ENCODE results near the gene BNIP3. TPM values are rescaled to one million over a fixed set of nuclear protein-coding genes. Genes with fewer than 3 reads are reported as not detected.
"Not testable (repeated sequence)": the region's sequence is repeated elsewhere in the genome, so short reads cannot be mapped to it uniquely, and the experiment has no call there.

BNIP3 gene
- total RNA-seq, 1 donor from 2014 or later: 29.9 TPM

DNA sequence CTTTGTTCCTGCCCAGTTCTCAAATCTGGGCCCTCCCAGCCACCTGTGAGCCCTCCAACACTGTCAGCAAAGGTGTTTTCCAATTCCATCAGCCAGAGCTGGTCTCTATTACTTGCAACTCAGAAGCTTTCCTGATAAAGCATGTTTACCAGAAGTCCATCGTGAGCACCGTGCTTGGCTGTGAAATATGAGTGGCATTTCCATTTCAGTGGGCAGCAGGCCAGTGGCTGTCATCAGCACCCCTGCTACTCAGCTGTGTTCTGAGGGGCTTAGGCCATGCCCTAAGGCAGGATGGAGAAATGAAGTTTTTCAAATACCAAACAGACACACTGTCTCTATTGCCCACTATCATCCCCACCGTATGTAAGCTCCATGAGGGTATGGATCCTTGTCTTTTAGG is 12.7 kb upstream of the BNIP3 start:
- Mint-ChIP-seq H3K36me3 (ENCODE audit: low read depth, unreplicated experiment) (no peaks in the 10 kb centered on the region), H3K27me3 (ENCODE audit: unreplicated experiment) (peaks cover 6% of the 10 kb centered on the region), H3K9me3 (ENCODE audit: unreplicated experiment) (no peaks in the 10 kb centered on the region), H3K4me3 (ENCODE audit: unreplicated experiment) (no peak overlapping the region), H3K27ac (ENCODE audit: unreplicated experiment) (no peak overlapping the region), H3K4me1 (ENCODE audit: unreplicated experiment) (peaks cover 19% of the 10 kb centered on the region)
- TF ChIP-seq, protein P1, sequence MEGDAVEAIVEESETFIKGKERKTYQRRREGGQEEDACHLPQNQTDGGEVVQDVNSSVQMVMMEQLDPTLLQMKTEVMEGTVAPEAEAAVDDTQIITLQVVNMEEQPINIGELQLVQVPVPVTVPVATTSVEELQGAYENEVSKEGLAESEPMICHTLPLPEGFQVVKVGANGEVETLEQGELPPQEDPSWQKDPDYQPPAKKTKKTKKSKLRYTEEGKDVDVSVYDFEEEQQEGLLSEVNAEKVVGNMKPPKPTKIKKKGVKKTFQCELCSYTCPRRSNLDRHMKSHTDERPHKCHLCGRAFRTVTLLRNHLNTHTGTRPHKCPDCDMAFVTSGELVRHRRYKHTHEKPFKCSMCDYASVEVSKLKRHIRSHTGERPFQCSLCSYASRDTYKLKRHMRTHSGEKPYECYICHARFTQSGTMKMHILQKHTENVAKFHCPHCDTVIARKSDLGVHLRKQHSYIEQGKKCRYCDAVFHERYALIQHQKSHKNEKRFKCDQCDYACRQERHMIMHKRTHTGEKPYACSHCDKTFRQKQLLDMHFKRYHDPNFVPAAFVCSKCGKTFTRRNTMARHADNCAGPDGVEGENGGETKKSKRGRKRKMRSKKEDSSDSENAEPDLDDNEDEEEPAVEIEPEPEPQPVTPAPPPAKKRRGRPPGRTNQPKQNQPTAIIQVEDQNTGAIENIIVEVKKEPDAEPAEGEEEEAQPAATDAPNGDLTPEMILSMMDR (IDR thresholded peaks at IDR 0.05; ENCODE audit: unreplicated experiment): no peak
- DNase-seq (ENCODE audit: low spot score): no peak

DNA sequence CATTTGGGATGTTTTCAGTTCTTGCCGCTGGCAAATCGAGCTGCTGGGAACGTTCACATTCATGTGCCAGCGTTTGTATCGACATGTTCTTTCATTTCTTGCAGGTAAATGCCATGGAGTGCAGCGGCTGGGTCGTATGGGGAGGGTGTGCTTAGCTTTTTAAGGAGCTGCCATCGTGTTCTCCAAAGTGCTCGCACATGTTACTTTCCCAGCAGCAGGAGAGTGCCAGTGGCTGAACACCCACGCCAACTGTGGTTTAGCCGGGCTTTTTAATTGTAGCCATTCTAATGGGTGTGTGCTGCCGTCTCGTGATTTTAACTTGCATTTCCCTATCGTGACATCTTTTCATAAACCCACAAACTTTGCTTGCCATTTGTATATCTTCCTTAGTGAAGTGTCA is 11.6 kb upstream of the BNIP3 start:
- no peak for DNase-seq (ENCODE audit: low spot score)
- H3K4me3 Mint-ChIP-seq (ENCODE audit: unreplicated experiment): no peak overlapping the region
- TF ChIP-seq, protein P1 (IDR thresholded peaks at IDR 0.05; ENCODE audit: unreplicated experiment): no peak
- no peak overlapping the region for H3K27ac Mint-ChIP-seq (ENCODE audit: unreplicated experiment)
- H3K4me1 Mint-ChIP-seq (ENCODE audit: unreplicated experiment): peaks cover 17% of the 10 kb centered on the region
- H3K27me3 Mint-ChIP-seq (ENCODE audit: unreplicated experiment): peaks cover 3% of the 10 kb centered on the region
- H3K36me3 Mint-ChIP-seq (ENCODE audit: low read depth, unreplicated experiment): no peaks in the 10 kb centered on the region
- H3K9me3 Mint-ChIP-seq (ENCODE audit: unreplicated experiment): no peaks in the 10 kb centered on the region

DNA sequence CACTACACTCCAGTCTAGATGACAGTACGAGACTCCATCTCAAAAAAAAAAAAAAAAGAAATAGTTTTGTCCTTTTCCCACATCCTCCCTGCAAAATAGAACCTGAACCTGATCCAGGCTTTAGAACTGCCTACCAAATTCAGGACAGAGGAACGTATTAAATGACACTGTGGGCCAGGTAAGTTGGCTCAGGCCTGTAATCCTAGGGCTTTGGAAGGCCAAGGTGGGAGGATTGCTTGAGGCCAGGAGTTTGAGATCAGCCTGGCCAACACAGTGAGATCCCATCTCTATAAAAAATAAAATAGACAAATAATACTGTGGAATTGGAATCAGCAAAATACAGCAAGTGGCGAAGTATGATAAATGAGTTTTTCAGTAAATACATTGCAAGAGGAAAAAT is 10.0 kb upstream of the BNIP3 start:
- no peak for DNase-seq (ENCODE audit: low spot score)
- Mint-ChIP-seq H3K27me3 (ENCODE audit: unreplicated experiment) (peaks cover 3% of the 10 kb centered on the region), H3K27ac (ENCODE audit: unreplicated experiment) (no peak overlapping the region)

GRCh38 chr10:131987786-131988185 is 6.1 kb upstream of the BNIP3 start:
- H3K36me3 Mint-ChIP-seq (ENCODE audit: low read depth, unreplicated experiment); H3K27me3 Mint-ChIP-seq (ENCODE audit: unreplicated experiment); H3K4me1 Mint-ChIP-seq (ENCODE audit: unreplicated experiment); H3K4me3 Mint-ChIP-seq (ENCODE audit: unreplicated experiment); DNase-seq (ENCODE audit: low spot score); H3K9me3 Mint-ChIP-seq (ENCODE audit: unreplicated experiment); H3K27ac Mint-ChIP-seq (ENCODE audit: unreplicated experiment): not testable (repeated sequence)

More for the DNA sequence above, 10.0 kb upstream of the BNIP3 start:
- TF ChIP-seq, protein P1 (IDR thresholded peaks at IDR 0.05; ENCODE audit: unreplicated experiment): no peak
- no peaks in the 10 kb centered on the region for H3K9me3 Mint-ChIP-seq (ENCODE audit: unreplicated experiment)
- H3K4me1 Mint-ChIP-seq (ENCODE audit: unreplicated experiment): peaks cover 2% of the 10 kb centered on the region
- no peak overlapping the region for H3K4me3 Mint-ChIP-seq (ENCODE audit: unreplicated experiment)
- H3K36me3 Mint-ChIP-seq (ENCODE audit: low read depth, unreplicated experiment): no peaks in the 10 kb centered on the region

- H3K9me3 Mint-ChIP-seq (ENCODE audit: unreplicated experiment); H3K27ac Mint-ChIP-seq (ENCODE audit: unreplicated experiment); H3K4me3 Mint-ChIP-seq (ENCODE audit: unreplicated experiment); H3K36me3 Mint-ChIP-seq (ENCODE audit: low read depth, unreplicated experiment); H3K4me1 Mint-ChIP-seq (ENCODE audit: unreplicated experiment); DNase-seq (ENCODE audit: low spot score); H3K27me3 Mint-ChIP-seq (ENCODE audit: unreplicated experiment): not testable (repeated sequence)
Observed at GRCh38 chr10:131987301-131987700, 5.6 kb upstream of the BNIP3 start.

DNA sequence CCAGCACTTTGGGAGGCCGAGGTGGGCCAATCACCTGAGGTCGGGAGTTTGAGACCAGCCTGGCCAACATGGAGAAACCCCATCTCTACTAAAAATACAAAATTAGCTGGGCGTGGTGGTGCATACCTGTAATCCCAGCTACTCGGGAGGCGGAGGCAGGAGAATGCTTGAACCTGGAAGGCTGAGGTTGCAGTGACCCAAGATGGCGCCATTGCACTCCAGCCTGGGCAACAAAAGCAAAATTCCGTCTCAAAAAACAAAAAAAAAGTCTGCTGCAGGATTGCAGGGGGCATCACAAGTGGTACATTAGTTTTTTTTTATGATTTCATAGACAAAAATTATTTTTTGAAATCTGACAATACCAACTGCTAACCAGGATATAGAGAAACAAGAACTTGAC is 5.1 kb upstream of the BNIP3 start:
- H3K27me3 Mint-ChIP-seq (ENCODE audit: unreplicated experiment); H3K36me3 Mint-ChIP-seq (ENCODE audit: low read depth, unreplicated experiment); H3K9me3 Mint-ChIP-seq (ENCODE audit: unreplicated experiment); DNase-seq (ENCODE audit: low spot score); H3K4me3 Mint-ChIP-seq (ENCODE audit: unreplicated experiment); H3K4me1 Mint-ChIP-seq (ENCODE audit: unreplicated experiment); H3K27ac Mint-ChIP-seq (ENCODE audit: unreplicated experiment): not testable (repeated sequence)

DNA sequence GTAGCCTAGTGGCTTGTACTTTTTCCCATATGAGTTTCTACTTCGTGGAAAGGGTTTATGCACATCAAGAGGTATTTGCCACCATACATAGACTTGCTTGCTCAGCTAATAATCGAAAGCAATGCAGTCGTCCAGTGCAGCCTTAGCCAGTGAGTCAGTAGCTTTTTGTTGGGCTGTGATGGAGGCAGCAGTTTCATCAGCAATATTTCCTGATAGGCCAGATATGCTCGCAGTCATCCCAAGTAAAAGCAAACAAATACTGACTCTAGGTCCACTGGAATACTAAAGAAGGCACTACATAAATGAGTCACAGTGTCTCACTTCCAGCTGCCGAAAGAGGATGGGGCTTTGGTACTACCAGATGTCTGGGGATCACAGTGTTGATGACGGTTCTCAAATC is 2.1 kb upstream of the BNIP3 start:
- Mint-ChIP-seq H3K27ac (ENCODE audit: unreplicated experiment) (no peak overlapping the region), H3K4me1 (ENCODE audit: unreplicated experiment) (peaks cover 15% of the 10 kb centered on the region), H3K27me3 (ENCODE audit: unreplicated experiment) (peaks cover 8% of the 10 kb centered on the region), H3K36me3 (ENCODE audit: low read depth, unreplicated experiment) (peaks cover 4% of the 10 kb centered on the region), H3K9me3 (ENCODE audit: unreplicated experiment) (no peaks in the 10 kb centered on the region), H3K4me3 (ENCODE audit: unreplicated experiment) (no peak overlapping the region)
- no peak for DNase-seq (ENCODE audit: low spot score)
- TF ChIP-seq, protein P1 (IDR thresholded peaks at IDR 0.05; ENCODE audit: unreplicated experiment): no peak
